Neural progenitor cell (in vitro differentiated cells): Measurements from ENCODE around the gene ARHGEF25. TPM values are rescaled to one million over a fixed set of nuclear protein-coding genes. Genes with fewer than 3 reads are reported as not detected.
A peak's percentile ranks its signal among the peaks of the same experiment; 100 is the strongest.

Experiments
- DNase-seq: peaks from one replicate; pipeline ENCODE4 v3.0.0-alpha.2; 2016; ENCODE audit warnings: low spot score
- H2AFZ ChIP-seq: fragments of 200-600 bp; sonication (generic); replicated peaks from 2 replicates; pipeline ENCODE4 v1.6.1; 2016; ENCODE audit warnings: antibody characterized with exemption
- H3F3A ChIP-seq: fragments of 200-600 bp; sonication (generic); 2 replicates; pipeline ENCODE4 v1.6.1; 2016; ENCODE audit warnings: antibody characterized with exemption, low read depth
- H3K27ac ChIP-seq: fragments of 200-600 bp; sonication (generic); 2 replicates; pipeline ENCODE4 v1.5.1; 2016; ENCODE audit warnings: mild to moderate bottlenecking
- H3K27me3 ChIP-seq: fragments of 200-600 bp; sonication (generic); 2 replicates; pipeline ENCODE4 v1.6.1; 2016; ENCODE audit warnings: mild to moderate bottlenecking, moderate library complexity
- H3K36me3 ChIP-seq: fragments of 200-600 bp; sonication (generic); 2 replicates; pipeline ENCODE4 v1.5.1; 2016
- H3K4me1 ChIP-seq: fragments of 200-600 bp; sonication (generic); 2 replicates; pipeline ENCODE4 v1.6.1; 2016; ENCODE audit warnings: mixed run types
- H3K4me2 ChIP-seq: fragments of 200-600 bp; sonication (generic); 2 replicates; pipeline ENCODE4 v1.6.1; 2016
- H3K4me3 ChIP-seq: fragments of 200-600 bp; sonication (generic); 2 replicates; pipeline ENCODE4 v1.5.1; 2016
- H3K79me2 ChIP-seq: fragments of 200-600 bp; sonication (generic); 2 replicates; pipeline ENCODE4 v1.6.1; 2016; ENCODE audit warnings: low read depth
- H3K9ac ChIP-seq: fragments of 200-600 bp; sonication (generic); 2 replicates; pipeline ENCODE4 v1.6.1; 2016
- H3K9me3 ChIP-seq: fragments of 200-600 bp; sonication (generic); 2 replicates; pipeline ENCODE4 v1.5.1; 2016; ENCODE audit warnings: low read depth
- H4K20me1 ChIP-seq: fragments of 200-600 bp; sonication (generic); 2 replicates; pipeline ENCODE4 v1.6.1; 2016; ENCODE audit warnings: low read depth
- H3K27ac Mint-ChIP-seq: 3 replicates; pipeline ENCODE4 v1.8.0; 2021; ENCODE audit warnings: mixed read lengths
- H3K27me3 Mint-ChIP-seq: 2 replicates; pipeline ENCODE4 v1.8.0; 2022; ENCODE audit warnings: low read depth, mild to moderate bottlenecking, inconsistent platforms, moderate library complexity, mixed read lengths; ENCODE audit not compliant: insufficient read depth
- H3K36me3 Mint-ChIP-seq: 3 replicates; pipeline ENCODE4 v1.8.0; 2021; ENCODE audit warnings: mixed read lengths
- H3K4me1 Mint-ChIP-seq: 3 replicates; pipeline ENCODE4 v1.8.0; 2021; ENCODE audit warnings: mixed read lengths
- H3K4me3 Mint-ChIP-seq: 3 replicates; pipeline ENCODE4 v1.8.0; 2021; ENCODE audit warnings: mild to moderate bottlenecking, moderate library complexity, mixed read lengths
- H3K9me3 Mint-ChIP-seq: 3 replicates; pipeline ENCODE4 v1.8.0; 2020; ENCODE audit warnings: mixed read lengths
- EZH2 ChIP-seq: fragments of 200-600 bp; sonication (generic); IDR thresholded peaks from 2 replicates; pipeline ENCODE4 v1.6.1; 2017; ENCODE audit warnings: antibody characterized with exemption, mild to moderate bottlenecking, moderate library complexity
- EZH2phosphoT487 ChIP-seq: fragments of 200-600 bp; sonication (generic); IDR thresholded peaks from 2 replicates; pipeline ENCODE4 v1.6.1; 2017; ENCODE audit warnings: antibody characterized with exemption
- total RNA-seq: library from RNA; depleted of rRNA; stranded (reverse); fragments of >200 nt; gene quantifications from 2 replicates; pipeline ENCODE4 v1.2.3, GENCODE V29; 2015; ENCODE audit warnings: low replicate concordance
- TF ChIP-seq, protein P1 (sequence below): fragments of 200-600 bp; sonication (generic); IDR thresholded peaks from 2 replicates; pipeline ENCODE4 v1.5.1; 2017; ENCODE audit warnings: antibody characterized with exemption, mild to moderate bottlenecking

ARHGEF25 gene
- total RNA-seq, 1 donor from 2014 or later, result 17.3 TPM

DNA sequence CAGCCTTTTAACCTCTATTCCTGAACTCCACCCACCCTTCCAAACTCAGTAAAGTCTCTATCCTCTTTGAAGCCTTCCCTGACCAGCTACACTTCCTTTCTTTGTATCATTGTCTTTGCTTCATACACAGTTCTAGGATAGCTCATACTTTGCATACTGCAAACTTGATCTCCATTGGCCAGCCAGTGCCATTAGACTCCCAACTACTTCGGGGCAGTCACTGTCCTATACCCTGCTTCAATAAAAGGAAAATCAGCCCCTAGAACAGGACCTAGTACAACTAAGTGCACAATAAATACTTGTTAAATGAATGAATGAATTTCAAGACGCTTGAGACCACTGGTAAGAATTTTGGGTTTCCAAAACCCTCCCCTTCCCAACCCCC, 20.8 kb upstream of the ARHGEF25 start:
- Histone ChIP-seq H3K79me2 (peaks cover 21% of the 10 kb centered on the region), H3K36me3 (no peaks in the 10 kb centered on the region), H2AFZ (peak overlapping the region; percentile 80), H3F3A (peaks cover 5% of the 10 kb centered on the region), H3K9ac (no peak overlapping the region), H3K27ac (no peak overlapping the region), H3K9me3 (no peaks in the 10 kb centered on the region), H3K4me2 (peak overlapping the region; percentile 87), H3K4me3 (peak overlapping the region; percentile 61), H3K27me3 (peaks cover 6% of the 10 kb centered on the region), H3K4me1 (peaks cover 6% of the 10 kb centered on the region), H4K20me1 (no peaks in the 10 kb centered on the region)
- H3K36me3 Mint-ChIP-seq, result no peaks in the 10 kb centered on the region
- H3K27me3 Mint-ChIP-seq, result peaks cover 5% of the 10 kb centered on the region
- no peak for TF ChIP-seq EZH2phosphoT487
- no peak for TF ChIP-seq EZH2
- TF ChIP-seq, protein P1, sequence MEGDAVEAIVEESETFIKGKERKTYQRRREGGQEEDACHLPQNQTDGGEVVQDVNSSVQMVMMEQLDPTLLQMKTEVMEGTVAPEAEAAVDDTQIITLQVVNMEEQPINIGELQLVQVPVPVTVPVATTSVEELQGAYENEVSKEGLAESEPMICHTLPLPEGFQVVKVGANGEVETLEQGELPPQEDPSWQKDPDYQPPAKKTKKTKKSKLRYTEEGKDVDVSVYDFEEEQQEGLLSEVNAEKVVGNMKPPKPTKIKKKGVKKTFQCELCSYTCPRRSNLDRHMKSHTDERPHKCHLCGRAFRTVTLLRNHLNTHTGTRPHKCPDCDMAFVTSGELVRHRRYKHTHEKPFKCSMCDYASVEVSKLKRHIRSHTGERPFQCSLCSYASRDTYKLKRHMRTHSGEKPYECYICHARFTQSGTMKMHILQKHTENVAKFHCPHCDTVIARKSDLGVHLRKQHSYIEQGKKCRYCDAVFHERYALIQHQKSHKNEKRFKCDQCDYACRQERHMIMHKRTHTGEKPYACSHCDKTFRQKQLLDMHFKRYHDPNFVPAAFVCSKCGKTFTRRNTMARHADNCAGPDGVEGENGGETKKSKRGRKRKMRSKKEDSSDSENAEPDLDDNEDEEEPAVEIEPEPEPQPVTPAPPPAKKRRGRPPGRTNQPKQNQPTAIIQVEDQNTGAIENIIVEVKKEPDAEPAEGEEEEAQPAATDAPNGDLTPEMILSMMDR, result no peak
- H3K27ac Mint-ChIP-seq, result no peak overlapping the region
- H3K4me1 Mint-ChIP-seq, result peaks cover 16% of the 10 kb centered on the region
- H3K9me3 Mint-ChIP-seq, result no peaks in the 10 kb centered on the region
- peak overlapping the region; percentile 94 for H3K4me3 Mint-ChIP-seq
- no peak for DNase-seq

DNA sequence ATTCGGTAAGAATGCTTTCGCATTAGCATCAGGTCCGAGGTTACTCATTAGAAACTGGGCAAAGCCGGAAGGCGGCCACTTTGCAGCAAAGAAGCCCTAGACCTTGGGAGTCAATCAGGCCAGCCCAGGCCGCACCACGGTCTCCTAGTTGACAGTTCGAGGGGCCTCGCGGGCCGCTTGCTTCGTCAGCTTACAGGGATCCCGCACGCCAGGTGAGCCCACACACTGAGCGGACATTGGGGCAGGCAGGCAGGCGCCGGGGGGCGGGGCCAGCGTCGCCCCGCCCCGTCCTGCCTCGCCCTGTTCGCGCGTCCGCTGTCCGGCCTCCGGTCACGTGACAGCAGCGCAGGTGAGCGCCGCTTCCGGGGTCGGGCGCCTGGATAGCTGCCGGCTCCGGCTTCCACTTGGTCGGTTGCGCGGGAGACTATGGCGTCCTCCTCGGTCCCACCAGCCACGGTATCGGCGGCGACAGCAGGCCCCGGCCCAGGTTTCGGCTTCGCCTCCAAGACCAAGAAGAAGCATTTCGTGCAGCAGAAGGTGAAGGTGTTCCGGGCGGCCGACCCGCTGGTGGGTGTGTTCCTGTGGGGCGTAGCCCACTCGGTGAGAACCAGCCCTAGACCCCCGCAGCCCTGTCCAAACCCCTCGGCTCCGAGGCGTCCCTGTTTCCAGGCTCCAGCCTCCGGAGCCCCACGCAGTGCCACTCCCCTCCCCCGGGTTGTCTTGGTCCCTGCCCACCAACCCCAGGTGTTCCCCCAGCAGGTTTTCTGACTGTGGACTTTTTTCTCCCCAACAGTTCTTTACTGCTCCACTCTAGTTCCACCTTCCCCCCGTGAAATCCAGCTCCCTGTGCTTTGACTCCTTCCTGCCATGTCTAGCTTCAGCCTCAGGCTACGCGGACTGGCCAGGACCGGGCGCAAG, 20.1 kb upstream of the ARHGEF25 start, which contains the start of gene PIP4K2C:
Gene PIP4K2C, plus strand, starts transcription at position 329 of the 918 bp plus-strand sequence. Its CDS starts 98 bp downstream, at position 427.
- Histone ChIP-seq H3K79me2 (peaks cover 21% of the 10 kb centered on the region), H4K20me1 (no peaks in the 10 kb centered on the region), H3K4me2 (peak within 1 kb of the TSS; percentile 87), H3K27ac (no peak within 1 kb of the TSS), H3F3A (peaks cover 5% of the 10 kb centered on the region), H3K27me3 (peaks cover 6% of the 10 kb centered on the region), H3K4me3 (peak within 1 kb of the TSS; percentile 61), H3K9ac (peak within 1 kb of the TSS; percentile 34), H3K4me1 (peaks cover 6% of the 10 kb centered on the region), H3K36me3 (no peaks in the 10 kb centered on the region), H3K9me3 (no peaks in the 10 kb centered on the region), H2AFZ (peak within 1 kb of the TSS; percentile 80)
- DNase-seq, result peak; percentile 93
- Mint-ChIP-seq H3K27ac (peak within 1 kb of the TSS; percentile 84), H3K36me3 (no peaks in the 10 kb centered on the region), H3K4me1 (peaks cover 16% of the 10 kb centered on the region), H3K4me3 (peak within 1 kb of the TSS; percentile 94), H3K9me3 (no peaks in the 10 kb centered on the region), H3K27me3 (peaks cover 5% of the 10 kb centered on the region)
- TF ChIP-seq EZH2 (no peak), EZH2phosphoT487 (no peak)
- TF ChIP-seq, protein P1, result no peak

GRCh38 chr12:57591782-57592325, 19.4 kb upstream of the ARHGEF25 start:
- H3K27me3 Mint-ChIP-seq, result peaks cover 5% of the 10 kb centered on the region
- H3F3A ChIP-seq, result peaks cover 5% of the 10 kb centered on the region
- peak overlapping the region; percentile 80 for H2AFZ ChIP-seq
- H4K20me1 ChIP-seq, result no peaks in the 10 kb centered on the region
- H3K4me3 ChIP-seq, result peak overlapping the region; percentile 61
- peak overlapping the region; percentile 84 for H3K27ac Mint-ChIP-seq
- H3K36me3 ChIP-seq, result no peaks in the 10 kb centered on the region
- H3K4me3 Mint-ChIP-seq, result peak overlapping the region; percentile 94
- no peak overlapping the region for H3K27ac ChIP-seq
- H3K27me3 ChIP-seq, result peaks cover 6% of the 10 kb centered on the region
- H3K9me3 ChIP-seq, result no peaks in the 10 kb centered on the region
- TF ChIP-seq EZH2 (no peak), EZH2phosphoT487 (no peak)
- TF ChIP-seq, protein P1, result no peak
- H3K4me2 ChIP-seq, result peak overlapping the region; percentile 87
- peaks cover 16% of the 10 kb centered on the region for H3K4me1 Mint-ChIP-seq
- no peaks in the 10 kb centered on the region for H3K36me3 Mint-ChIP-seq
- DNase-seq, result no peak
- H3K79me2 ChIP-seq, result peaks cover 21% of the 10 kb centered on the region
- H3K4me1 ChIP-seq, result peaks cover 6% of the 10 kb centered on the region
- peak overlapping the region; percentile 34 for H3K9ac ChIP-seq
- no peaks in the 10 kb centered on the region for H3K9me3 Mint-ChIP-seq
